ENCODE results near the gene YAP1.

- TF ChIP-seq CTCF (IDR thresholded peaks at IDR 0.05; ENCODE audit: insufficient read depth, low read length, poor library complexity, severe bottlenecking) (no peak), EZH2phosphoT487 (conservative IDR thresholded peaks at IDR 0.05; ENCODE audit: low read length) (no peak)
These were observed 53.1 kb downstream of the YAP1 start for GRCh38 chr11:102163368-102163767.
